ENCODE results near the gene NOL6.

- TF ChIP-seq POLR2A (IDR thresholded peaks at IDR 0.05), result no peak
- no peak for TF ChIP-seq CTCF (IDR thresholded peaks at IDR 0.05 in 8 of 11, conservative IDR thresholded peaks at IDR 0.05 in 3 of 11)
Measured at GRCh38 chr9:33442125-33442524, 31.6 kb downstream of the NOL6 start.
